Right atrium auricular region (tissue), 2 donors: ENCODE measurements around the gene MRPS30. TPM values are rescaled to one million over a fixed set of nuclear protein-coding genes. Genes with fewer than 3 reads are reported as not detected.

Experiments
- DNase-seq: peaks from one replicate; pipeline ENCODE4 v3.0.0-alpha.2; 2019; ENCODE audit warnings: low spot score
- H3K27ac ChIP-seq, 2 donors: fragments of 200-600 bp; sonication (generic); 1 replicate in 1 of 2; 2 replicates in 1 of 2; pipeline ENCODE4 v1.5.1; 2016 to 2019
- H3K27me3 ChIP-seq, 2 donors: fragments of 200-600 bp; sonication (generic); one replicate each; pipeline versions ENCODE4 v1.5.1 to v1.6.0; 2017 to 2019
- H3K36me3 ChIP-seq: fragments of 200-600 bp; sonication (generic); one replicate; pipeline ENCODE4 v1.5.1; 2016
- H3K4me1 ChIP-seq, 2 donors: fragments of 200-600 bp; sonication (generic); one replicate each; pipeline versions ENCODE4 v1.5.1 to v1.6.0; 2017 to 2019
- H3K4me3 ChIP-seq, 2 donors: fragments of 200-600 bp; sonication (generic); 1 replicate in 1 of 2; 2 replicates in 1 of 2; pipeline ENCODE4 v1.5.1; 2017 to 2019; ENCODE audit warnings: mild to moderate bottlenecking in 1 of 2, moderate library complexity in 1 of 2
- H3K9me3 ChIP-seq, 2 donors: fragments of 200-600 bp; sonication (generic); one replicate each; pipeline ENCODE4 v1.5.1; 2019
- total RNA-seq, 2 donors: library from RNA; depleted of rRNA; stranded (reverse); fragments of >200 nt; gene quantifications; one replicate each; pipeline ENCODE4 v1.1.0, GENCODE V29; 2016
- TF ChIP-seq, protein P1 (sequence below), 2 donors: fragments of 200-600 bp; sonication (generic); IDR thresholded peaks; one replicate each; pipeline ENCODE4 v1.5.1; 2019; ENCODE audit warnings: antibody characterized with exemption in 2 of 2

MRPS30 gene
- total RNA-seq, 2 donors from 2014 or later, result 69.8 to 110 TPM

DNA sequence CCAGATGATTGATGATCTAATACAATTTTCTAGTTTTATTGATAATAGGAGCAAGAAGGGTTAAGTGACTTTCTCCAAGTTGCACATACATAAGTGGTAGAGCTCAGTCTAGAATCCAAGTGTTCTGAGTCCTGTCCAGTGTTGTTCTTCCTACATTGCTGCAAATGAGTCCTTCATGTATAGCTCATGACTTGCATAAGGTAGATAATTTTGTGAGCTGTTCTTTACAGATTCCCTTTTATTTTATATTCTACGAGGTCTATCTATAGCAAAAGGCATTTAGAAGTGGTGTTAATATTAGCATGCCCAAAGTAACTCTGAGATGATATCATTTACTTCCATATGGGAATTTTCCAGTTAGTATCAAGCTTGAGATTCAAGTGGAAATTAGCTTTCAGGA lies 20.0 kb downstream of the MRPS30 start:
- Histone ChIP-seq H3K27ac (no peak overlapping the region), H3K36me3 (no peaks in the 10 kb centered on the region), H3K9me3 (no peaks in the 10 kb centered on the region), H3K4me1 (no peaks in the 10 kb centered on the region), H3K4me3 (no peak overlapping the region), H3K27me3 (no peaks in the 10 kb centered on the region)
- no peak for DNase-seq
- TF ChIP-seq, protein P1, sequence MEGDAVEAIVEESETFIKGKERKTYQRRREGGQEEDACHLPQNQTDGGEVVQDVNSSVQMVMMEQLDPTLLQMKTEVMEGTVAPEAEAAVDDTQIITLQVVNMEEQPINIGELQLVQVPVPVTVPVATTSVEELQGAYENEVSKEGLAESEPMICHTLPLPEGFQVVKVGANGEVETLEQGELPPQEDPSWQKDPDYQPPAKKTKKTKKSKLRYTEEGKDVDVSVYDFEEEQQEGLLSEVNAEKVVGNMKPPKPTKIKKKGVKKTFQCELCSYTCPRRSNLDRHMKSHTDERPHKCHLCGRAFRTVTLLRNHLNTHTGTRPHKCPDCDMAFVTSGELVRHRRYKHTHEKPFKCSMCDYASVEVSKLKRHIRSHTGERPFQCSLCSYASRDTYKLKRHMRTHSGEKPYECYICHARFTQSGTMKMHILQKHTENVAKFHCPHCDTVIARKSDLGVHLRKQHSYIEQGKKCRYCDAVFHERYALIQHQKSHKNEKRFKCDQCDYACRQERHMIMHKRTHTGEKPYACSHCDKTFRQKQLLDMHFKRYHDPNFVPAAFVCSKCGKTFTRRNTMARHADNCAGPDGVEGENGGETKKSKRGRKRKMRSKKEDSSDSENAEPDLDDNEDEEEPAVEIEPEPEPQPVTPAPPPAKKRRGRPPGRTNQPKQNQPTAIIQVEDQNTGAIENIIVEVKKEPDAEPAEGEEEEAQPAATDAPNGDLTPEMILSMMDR (IDR thresholded peaks at IDR 0.05), result no peak

DNA sequence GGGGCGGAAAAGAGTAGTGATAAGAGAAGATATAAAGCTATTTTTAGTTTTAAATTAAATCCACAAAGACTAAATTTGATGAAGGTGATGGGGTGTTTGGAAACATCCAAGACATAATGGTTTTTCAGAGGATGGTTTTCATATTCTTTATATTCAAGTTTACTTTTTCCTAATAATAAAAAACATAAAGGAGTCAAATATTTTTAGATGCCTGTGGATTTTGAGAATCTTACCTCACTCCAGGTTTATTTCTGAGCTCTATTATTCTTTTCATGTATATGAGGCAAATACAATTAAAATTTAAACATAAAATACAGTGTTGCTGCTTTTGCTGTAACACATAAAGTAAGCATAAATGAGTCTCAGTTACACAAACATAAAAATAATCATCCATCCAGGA lies 22.2 kb downstream of the MRPS30 start:
- Histone ChIP-seq H3K4me3 (no peak overlapping the region), H3K9me3 (no peaks in the 10 kb centered on the region), H3K27me3 (no peaks in the 10 kb centered on the region), H3K4me1 (no peaks in the 10 kb centered on the region), H3K36me3 (no peaks in the 10 kb centered on the region), H3K27ac (no peak overlapping the region)
- TF ChIP-seq, protein P1 (IDR thresholded peaks at IDR 0.05), result no peak
- no peak for DNase-seq

DNA sequence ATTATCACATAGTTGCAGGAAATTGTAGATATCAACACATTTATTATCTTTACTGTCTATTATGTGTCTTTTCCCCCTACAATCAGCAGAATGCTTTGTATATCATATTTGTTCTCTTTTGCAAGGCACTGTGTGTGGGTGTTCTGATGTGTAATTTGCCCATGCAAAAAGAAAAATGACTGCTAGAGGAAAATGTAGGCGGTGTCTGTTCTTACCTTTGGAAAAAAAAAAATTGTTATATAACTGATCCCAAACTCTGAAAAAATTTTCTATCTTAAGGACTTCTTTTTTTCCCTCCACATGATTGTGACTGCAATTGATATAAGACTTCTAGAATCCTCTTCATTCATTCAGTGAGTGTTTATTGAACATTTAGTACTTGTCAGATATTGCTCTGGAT lies 24.5 kb downstream of the MRPS30 start:
- Histone ChIP-seq H3K4me3 (no peak overlapping the region), H3K36me3 (no peaks in the 10 kb centered on the region), H3K27ac (no peak overlapping the region), H3K27me3 (no peaks in the 10 kb centered on the region), H3K9me3 (no peaks in the 10 kb centered on the region), H3K4me1 (no peaks in the 10 kb centered on the region)
- no peak for DNase-seq
- TF ChIP-seq, protein P1 (IDR thresholded peaks at IDR 0.05), result no peak

DNA sequence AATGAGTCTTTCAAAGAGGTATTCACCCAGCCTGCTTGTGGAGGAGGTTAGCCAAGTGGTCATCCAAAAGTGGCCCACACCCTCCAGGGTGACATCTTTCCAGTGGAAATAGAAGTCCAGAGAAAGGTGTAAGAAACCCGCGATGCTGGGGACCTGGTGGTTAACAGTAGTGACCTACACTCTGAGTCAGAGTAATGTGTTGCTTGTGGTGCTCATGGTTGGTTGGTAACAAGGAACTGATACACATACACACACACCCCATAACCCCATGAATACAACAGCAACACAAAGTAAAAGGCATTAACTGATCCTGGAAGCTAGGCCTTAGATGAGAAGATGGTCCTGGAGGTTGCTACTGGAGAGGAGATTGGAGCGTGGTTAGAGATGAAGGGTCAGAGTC lies 26.9 kb downstream of the MRPS30 start:
- no peaks in the 10 kb centered on the region for H3K4me1 ChIP-seq
- H3K4me3 ChIP-seq, result no peak overlapping the region
- no peaks in the 10 kb centered on the region for H3K9me3 ChIP-seq
- no peak overlapping the region for H3K27ac ChIP-seq
- no peak for DNase-seq
- no peaks in the 10 kb centered on the region for H3K27me3 ChIP-seq
- no peaks in the 10 kb centered on the region for H3K36me3 ChIP-seq
- TF ChIP-seq, protein P1 (IDR thresholded peaks at IDR 0.05), result no peak

DNA sequence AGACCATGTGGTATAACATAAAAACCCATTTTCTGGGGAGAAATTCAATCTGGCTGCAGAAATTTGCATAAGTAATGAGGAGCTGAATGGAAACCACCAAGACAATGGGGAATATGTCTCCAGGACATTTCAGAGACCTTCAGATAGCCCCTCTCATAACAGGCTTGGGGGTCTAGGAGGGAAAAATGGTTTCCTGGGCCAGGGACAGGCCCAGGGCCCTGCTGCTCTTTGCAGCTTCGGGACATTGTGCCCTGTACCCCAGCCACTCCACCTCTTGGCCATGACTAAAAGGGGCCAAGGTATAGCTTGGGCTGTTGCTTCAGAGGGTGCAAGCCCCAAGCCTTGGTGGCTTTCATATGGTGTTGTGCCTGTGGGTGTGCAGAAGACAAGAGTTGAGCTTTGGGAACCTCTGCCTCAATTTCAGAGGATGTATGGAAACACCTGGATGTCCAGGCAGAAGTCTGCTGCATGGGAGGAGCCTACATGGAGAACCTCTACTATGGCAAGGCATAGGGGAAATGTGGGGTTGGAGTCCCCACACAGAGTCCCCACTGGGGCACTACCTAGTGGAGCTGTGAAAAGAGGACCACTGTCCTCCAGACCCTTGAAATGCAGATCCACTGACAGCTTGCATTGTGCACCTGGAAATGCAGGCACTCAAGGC lies 30.4 kb downstream of the MRPS30 start:
- H3K4me3 ChIP-seq, result no peak overlapping the region
- no peaks in the 10 kb centered on the region for H3K4me1 ChIP-seq
- TF ChIP-seq, protein P1 (IDR thresholded peaks at IDR 0.05), result no peak
- H3K27me3 ChIP-seq, result no peaks in the 10 kb centered on the region
- no peak for DNase-seq
- no peak overlapping the region for H3K27ac ChIP-seq
- no peaks in the 10 kb centered on the region for H3K9me3 ChIP-seq
- H3K36me3 ChIP-seq, result no peaks in the 10 kb centered on the region
